K562 (cell line): ENCODE data around the gene CNTN5. TPM values are rescaled to one million over a fixed set of nuclear protein-coding genes. Genes with fewer than 3 reads are reported as not detected.

Experiments
- ATAC-seq: fragments of 200-7000 bp; cut with Tn5 transposase; 3 replicates; pipeline ENCODE4 v1.9.1; 2020; ENCODE audit warnings: moderate library complexity
- BruUV-seq: library from RNA; stranded (reverse); fragments of 400-500 nt; replicated peaks from 2 replicates; lab custom pipeline; 2021; lab: Mats Ljungman, UMichigan
- CTCF ChIA-PET: fragments of 300-600 bp; formaldehyde crosslinking; extraction: SDS; loops from one replicate; lab custom pipeline; 2021; ENCODE audit warnings: low intra/inter-chr PET ratio; lab: Yijun Ruan, JAX
- POLR2A ChIA-PET: fragments of 300-600, 350-650 bp; sonication (Branson Sonifier 250); formaldehyde crosslinking; extraction: SDS; loops from one replicate; lab custom pipeline; 2021; ENCODE audit warnings: antibody characterized with exemption, inconsistent platforms; lab: Yijun Ruan, JAX
- DNase-seq, 4 experiments: peaks; one replicate each; pipeline versions ENCODE4 v3.0.0 to v3.0.0-alpha.2; 2011 to 2018; ENCODE audit warnings: low spot score in 3 of 4, mixed read lengths in 3 of 4; ENCODE audit errors: extremely low read depth in 1 of 4
- FAIRE-seq: peaks from 2 replicates; lab custom pipeline; 2011; peaks lifted over from hg19 to GRCh38; lab: Jason Lieb, UNC
- H2AFZ ChIP-seq: 2 replicates; pipeline ENCODE4 v1.6.0; 2011; ENCODE audit warnings: low read depth, low read length, control low read depth, inconsistent platforms
- H3K27ac ChIP-seq: fragments of 200-600 bp; 3 replicates; pipeline ENCODE4 v1.8.0; 2011; ENCODE audit warnings: low read depth, mild to moderate bottlenecking, control low read depth, inconsistent platforms, low read length, moderate library complexity, mixed read lengths; ENCODE audit errors: extremely low read depth
- H3K27me3 ChIP-seq, 2 experiments: fragments of 300-600 bp in 1 of 2; 2 replicates in 1 of 2; 3 replicates in 1 of 2; pipeline versions ENCODE4 v1.6.0 to v1.8.0; 2011; ENCODE audit warnings: inconsistent platforms in 2 of 2, low read length in 2 of 2, mild to moderate bottlenecking in 1 of 2, mixed read lengths in 1 of 2, moderate library complexity in 1 of 2; ENCODE audit not compliant: control insufficient read depth in 2 of 2, insufficient read depth in 2 of 2
- H3K36me3 ChIP-seq: fragments of 300-600 bp; 3 replicates; pipeline ENCODE4 v1.8.0; 2011; ENCODE audit warnings: mild to moderate bottlenecking, low read length, inconsistent platforms; ENCODE audit not compliant: control insufficient read depth, insufficient read depth
- H3K4me1 ChIP-seq, 2 experiments: fragments of 200-600 bp in 1 of 2; replicated peaks in 1 of 2; 2 replicates in 1 of 2; 3 replicates in 1 of 2; pipeline versions ENCODE4 v1.5.1 to v1.8.0; 2011; ENCODE audit warnings: inconsistent platforms in 2 of 2, low read length in 2 of 2, mild to moderate bottlenecking in 1 of 2, mixed read lengths in 1 of 2, moderate library complexity in 1 of 2; ENCODE audit not compliant: control insufficient read depth in 2 of 2, insufficient read depth in 2 of 2
- H3K4me2 ChIP-seq: 2 replicates; pipeline ENCODE4 v1.6.1; 2011; ENCODE audit warnings: low read length, control low read depth, inconsistent platforms, mixed read lengths; ENCODE audit not compliant: insufficient read depth
- H3K4me3 ChIP-seq: fragments of 200-600 bp; sonication (generic), shearing (Covaris generic); 2 replicates; pipeline ENCODE4 v1.5.1; 2016; ENCODE audit warnings: control low read depth, inconsistent platforms
- H3K79me2 ChIP-seq: fragments of 200-600 bp; 3 replicates; pipeline ENCODE4 v1.8.0; 2011; ENCODE audit warnings: low read length, inconsistent platforms; ENCODE audit not compliant: control insufficient read depth, insufficient read depth
- H3K9ac ChIP-seq, 2 experiments: 2 replicates each; pipeline versions ENCODE4 v1.6.0 to v1.6.1; 2011; ENCODE audit warnings: low read depth in 2 of 2, low read length in 2 of 2, control low read depth in 1 of 2, inconsistent platforms in 1 of 2, mild to moderate bottlenecking in 1 of 2, mixed read lengths in 1 of 2; ENCODE audit not compliant: insufficient read depth in 1 of 2
- H3K9me1 ChIP-seq: one replicate; pipeline ENCODE4 v1.6.0; 2011; ENCODE audit warnings: inconsistent platforms, mild to moderate bottlenecking, low read length, moderate library complexity; ENCODE audit not compliant: control insufficient read depth, insufficient read depth
- H3K9me3 ChIP-seq: replicated peaks from 2 replicates; pipeline ENCODE4 v1.5.1; 2011; ENCODE audit warnings: low read depth, low read length, inconsistent platforms; ENCODE audit not compliant: control insufficient read depth, insufficient read depth
- H4K20me1 ChIP-seq: replicated peaks from 2 replicates; pipeline ENCODE4 v1.6.1; 2011; ENCODE audit warnings: low read length, inconsistent platforms, mixed read lengths; ENCODE audit not compliant: control insufficient read depth, insufficient read depth
- CBFB ChIP-seq: sonication (generic); formaldehyde crosslinking; IDR thresholded peaks from 2 replicates; pipeline ENCODE4 v1.4.0; 2020; ENCODE audit warnings: mild to moderate bottlenecking, missing genetic modification reagents
- CHD2 ChIP-seq: IDR thresholded peaks from 2 replicates; pipeline ENCODE4 v1.6.1; 2011; ENCODE audit warnings: low read depth, low read length
- GTF2E2 ChIP-seq: fragments of 200-800 bp; sonication (Bioruptor generic); IDR thresholded peaks from 2 replicates; pipeline ENCODE4 v1.6.1; 2016; ENCODE audit warnings: missing genetic modification characterization, missing compliant biosample characterization
- HLTF ChIP-seq: fragments of 450-650 bp; IDR thresholded peaks from 2 replicates; pipeline ENCODE4 v1.6.1; 2016
- IFI16 ChIP-seq: fragments of 250-450 bp; sonication (Bioruptor Pico); IDR thresholded peaks from 2 replicates; pipeline ENCODE4 v2.1.2; 2022; ENCODE audit warnings: mild to moderate bottlenecking, inconsistent platforms
- KHSRP ChIP-seq: fragments of 450-650 bp; IDR thresholded peaks from 2 replicates; pipeline ENCODE4 v1.6.1; 2017
- RNF2 ChIP-seq: sonication (generic); IDR thresholded peaks from 2 replicates; pipeline ENCODE4 v1.6.1; 2016
- THRA ChIP-seq: fragments of 450-650 bp; IDR thresholded peaks from 2 replicates; pipeline ENCODE4 v1.6.1; 2017; ENCODE audit warnings: mild to moderate bottlenecking, moderate library complexity
- U2AF1 ChIP-seq: fragments of 200-400 bp; formaldehyde crosslinking; optimal IDR thresholded peaks from 2 replicates; pipeline ENCODE3; 2017; ENCODE audit warnings: mild to moderate bottlenecking, low read depth, low read length, moderate library complexity
- ZNF232 ChIP-seq: sonication (generic); formaldehyde crosslinking; IDR thresholded peaks from 2 replicates; pipeline ENCODE4 v1.8.0; 2022; ENCODE audit warnings: mild to moderate bottlenecking, missing genetic modification reagents
- ZNF316 ChIP-seq: fragments of 450-650 bp; IDR thresholded peaks from 2 replicates; pipeline ENCODE4 v1.6.1; 2016
- ZNF589 ChIP-seq: fragments of 200-800 bp; sonication (Bioruptor generic); IDR thresholded peaks from 2 replicates; pipeline ENCODE4 v1.6.1; 2016; ENCODE audit warnings: low read depth, missing genetic modification characterization, missing compliant biosample characterization
- ZNF707 ChIP-seq: fragments of 250-450 bp; sonication (Bioruptor Pico); conservative IDR thresholded peaks from 2 replicates; pipeline ENCODE4 v1.8.0; 2022; ENCODE audit warnings: inconsistent platforms, mild to moderate bottlenecking, moderate library complexity
- ZNF76 ChIP-seq: fragments of 250-450 bp; sonication (Bioruptor Pico); IDR thresholded peaks from 2 replicates; pipeline ENCODE4 v1.4.0; 2020; ENCODE audit warnings: mild to moderate bottlenecking, moderate library complexity, borderline replicate concordance
- WGBS: fragments of 100-300 bp; shearing (Covaris generic); methylation state at CpG from one replicate; pipeline ENCODE4 v1.1.6; 2016; ENCODE audit warnings: low coverage, mixed read lengths; ENCODE audit not compliant: insufficient coverage; ENCODE audit errors: missing lambda C conversion rate; 5-methylcytosine and 5-hydroxymethylcytosine counted together
- in situ Hi-C: fragments of 300-500 bp; cut with MboI; formaldehyde crosslinking; loops from 4 replicates; pipeline ENCODE4 v1.15.0; 2018; ENCODE audit warnings: inconsistent platforms, mixed read lengths
- intact Hi-C: fragments of 100-400 bp; cut with micrococcal nuclease; formaldehyde crosslinking; loops from 2 replicates; pipeline ENCODE4 v1.14.2; 2022
- polyA plus RNA-seq, 8 experiments: library from polyadenylated mRNA; depleted of rRNA in 4 of 8; stranded (reverse) in 5 of 8; unstranded in 3 of 8; fragments of >200 nt; fragmentation: Nextera tagmentation in 2 of 8; fragmentation: Illumina TruSeq in 1 of 8; extraction: Ambion mirVana in 2 of 8; extraction: Trizol in 1 of 8; gene quantifications; 2 replicates each; pipeline versions ENCODE4 v1.2.1 to v1.2.3, GENCODE V29; 2011 to 2014; ENCODE audit warnings: inconsistent platforms in 1 of 8, missing spikeins in 1 of 8
- total RNA-seq, 7 experiments: library from RNA; depleted of rRNA in 6 of 7; stranded (reverse); fragments of >200 nt in 6 of 7; fragmentation: Illumina TruSeq in 2 of 7; extraction: Trizol in 2 of 7; gene quantifications; 2 replicates each; pipeline versions ENCODE4 v1.2.1 to v1.2.3, GENCODE V29; 2011 to 2021; ENCODE audit warnings: low replicate concordance in 1 of 7

CNTN5 gene
- total and polyA plus RNA-seq, 9 of the 15 experiments (the other 6 are each of a cell fraction or from before 2014, with no cell fraction given), result 0.03 TPM; not detected in 8

GRCh38 chr11:99176430-99176829, 155.7 kb downstream of the CNTN5 start:
- no peaks in the 10 kb centered on the region for H4K20me1 ChIP-seq
- ChIA-PET CTCF (no interaction called here), POLR2A (no interaction called here)
- no peaks in the 10 kb centered on the region for H3K79me2 ChIP-seq
- BruUV-seq, result no TSS peak
- no peaks in the 10 kb centered on the region for H3K9me1 ChIP-seq
- DNase-seq (no peak), FAIRE-seq (no peak), ATAC-seq (no peak)
- intact Hi-C loops, result no loop called here
- no peak overlapping the region for H3K9ac ChIP-seq
- H3K4me3 ChIP-seq, result no peak overlapping the region
- H3K27me3 ChIP-seq, result no peaks in the 10 kb centered on the region
- H2AFZ ChIP-seq, result no peak overlapping the region
- no peaks in the 10 kb centered on the region for H3K4me1 ChIP-seq
- in situ Hi-C loops, result no loop called here
- no peaks in the 10 kb centered on the region for H3K9me3 ChIP-seq
- no peaks in the 10 kb centered on the region for H3K36me3 ChIP-seq
- H3K27ac ChIP-seq, result no peak overlapping the region
- TF ChIP-seq KHSRP (no peak), ZNF707 (CRISPR knock-in tag) (no peak), IFI16 (CRISPR knock-in tag) (no peak), ZNF589 (CRISPR knock-in tag) (no peak), CBFB (no peak), ZNF316 (peak; percentile 5; the same call in 1 of the 2 replicates)
- no peak overlapping the region for H3K4me2 ChIP-seq

GRCh38 chr11:99177446-99177845, 156.7 kb downstream of the CNTN5 start:
- H3K4me3 ChIP-seq, result no peak overlapping the region
- ChIA-PET CTCF (no interaction called here), POLR2A (no interaction called here)
- no peak overlapping the region for H2AFZ ChIP-seq
- no peaks in the 10 kb centered on the region for H3K79me2 ChIP-seq
- in situ Hi-C loops (no loop called here), intact Hi-C loops (no loop called here)
- FAIRE-seq, result no peak
- H3K4me2 ChIP-seq, result no peak overlapping the region
- no peak overlapping the region for H3K9ac ChIP-seq
- no peaks in the 10 kb centered on the region for H4K20me1 ChIP-seq
- no TSS peak for BruUV-seq
- WGBS, result 0% methylated on average over 2 of the region's 2 CpGs
- H3K27me3 ChIP-seq, result no peaks in the 10 kb centered on the region
- H3K36me3 ChIP-seq, result no peaks in the 10 kb centered on the region
- no peak for DNase-seq
- no peaks in the 10 kb centered on the region for H3K9me3 ChIP-seq
- H3K4me1 ChIP-seq, result no peaks in the 10 kb centered on the region
- H3K9me1 ChIP-seq, result no peaks in the 10 kb centered on the region
- H3K27ac ChIP-seq, result no peak overlapping the region
- ATAC-seq, result no peak
- TF ChIP-seq THRA (no peak), HLTF (no peak), ZNF76 (CRISPR knock-in tag) (no peak), GTF2E2 (no peak), U2AF1 (no peak), CHD2 (no peak), RNF2 (no peak), ZNF232 (CRISPR knock-in tag) (no peak)
